PC-3 (cell line): Measurements from ENCODE around the gene ACSS2. TPM values are rescaled to one million over a fixed set of nuclear protein-coding genes. Genes with fewer than 3 reads are reported as not detected.

Experiments used
- ATAC-seq: fragments of 200-7000 bp; cut with Tn5 transposase; 2 replicates; pipeline ENCODE4 v1.9.1; 2020; ENCODE audit warnings: mild to moderate bottlenecking, moderate library complexity
- BruUV-seq: library from RNA; stranded (reverse); fragments of 400-500 nt; replicated peaks from 2 replicates; lab custom pipeline; 2021; lab: Mats Ljungman, UMichigan
- CTCF ChIA-PET: fragments of 300-600 bp; sonication (Branson Sonifier 250); formaldehyde crosslinking; loops from one replicate; lab custom pipeline; 2022; ENCODE audit warnings: antibody characterized with exemption; lab: Charles Lee
- POLR2A ChIA-PET: fragments of 300-600 bp; sonication (Branson Sonifier 250); formaldehyde crosslinking; loops from one replicate; lab custom pipeline; 2022; ENCODE audit warnings: antibody characterized with exemption; ENCODE audit not compliant: unreplicated experiment; lab: Charles Lee
- DNase-seq: peaks from one replicate; pipeline ENCODE4 v3.0.0-alpha.2; 2015
- H2AFZ ChIP-seq: fragments of 300-600 bp; sonication (generic); 2 replicates; pipeline ENCODE4 v1.6.0; 2016; ENCODE audit warnings: antibody characterized with exemption, low read length
- H3F3A ChIP-seq: fragments of 300-600 bp; sonication (generic); one replicate; pipeline ENCODE4 v1.6.0; 2017; ENCODE audit warnings: antibody characterized with exemption, low read length, control low read depth, mild to moderate bottlenecking; ENCODE audit not compliant: unreplicated experiment
- H3K27ac ChIP-seq: fragments of 300-600 bp; sonication (generic); 2 replicates; pipeline ENCODE4 v1.5.1; 2016; ENCODE audit warnings: mild to moderate bottlenecking, low read length
- H3K27me3 ChIP-seq: fragments of 300-600 bp; sonication (generic); 2 replicates; pipeline ENCODE4 v1.6.1; 2016; ENCODE audit warnings: low read length, mixed read lengths
- H3K36me3 ChIP-seq: fragments of 300-600 bp; sonication (generic); 2 replicates; pipeline ENCODE4 v1.6.1; 2016; ENCODE audit warnings: low read depth, mixed run types, low read length, mixed read lengths
- H3K4me1 ChIP-seq: fragments of 300-600 bp; sonication (generic); 2 replicates; pipeline ENCODE4 v1.5.1; 2016; ENCODE audit warnings: low read length; ENCODE audit not compliant: insufficient read depth
- H3K4me2 ChIP-seq: fragments of 300-600 bp; sonication (generic); 2 replicates; pipeline ENCODE4 v1.6.0; 2016; ENCODE audit warnings: low read length
- H3K4me3 ChIP-seq: fragments of 300-600 bp; sonication (generic); 2 replicates; pipeline ENCODE4 v1.5.1; 2016; ENCODE audit warnings: mild to moderate bottlenecking, low read length, mixed read lengths
- H3K79me2 ChIP-seq: fragments of 300-600 bp; sonication (generic); 2 replicates; pipeline ENCODE4 v1.6.1; 2017; ENCODE audit warnings: low read length, mixed read lengths
- H3K9ac ChIP-seq: fragments of 300-600 bp; sonication (generic); 2 replicates; pipeline ENCODE4 v1.6.0; 2016; ENCODE audit warnings: mild to moderate bottlenecking, low read length
- H3K9me2 ChIP-seq: fragments of 300-600 bp; sonication (generic); replicated peaks from 2 replicates; pipeline ENCODE4 v1.6.1; 2016; ENCODE audit warnings: mixed run types, low read length, mixed read lengths
- H3K9me3 ChIP-seq: fragments of 300-600 bp; sonication (generic); 2 replicates; pipeline ENCODE4 v1.6.1; 2016; ENCODE audit warnings: low read length, mixed read lengths
- H4K20me1 ChIP-seq: fragments of 300-600 bp; sonication (generic); 2 replicates; pipeline ENCODE4 v1.6.1; 2016; ENCODE audit warnings: low read length, mixed read lengths
- EZH2 ChIP-seq: fragments of 300-600 bp; sonication (generic); IDR thresholded peaks from one replicate; pipeline ENCODE4 v1.6.1; 2017; ENCODE audit warnings: antibody characterized with exemption, mild to moderate bottlenecking, low read length; ENCODE audit not compliant: unreplicated experiment
- EZH2phosphoT487 ChIP-seq: fragments of 300-600 bp; sonication (generic); IDR thresholded peaks from 2 replicates; pipeline ENCODE4 v1.6.1; 2018; ENCODE audit warnings: mild to moderate bottlenecking, antibody characterized with exemption, low read length, borderline replicate concordance
- intact Hi-C: fragments of 100-400 bp; cut with micrococcal nuclease; formaldehyde crosslinking; loops from 2 replicates; pipeline ENCODE4 v1.9.0; 2023
- total RNA-seq: library from RNA; depleted of rRNA; stranded (reverse); fragments of >200 nt; gene quantifications from 2 replicates; pipeline ENCODE4 v1.2.3, GENCODE V29; 2014; rRNA removed
- TF ChIP-seq, protein P1 (sequence below): fragments of 300-600 bp; sonication (generic); conservative IDR thresholded peaks from 2 replicates; pipeline ENCODE4 v1.5.1; 2017; ENCODE audit warnings: antibody characterized with exemption, low read depth, mild to moderate bottlenecking, low read length

ACSS2 gene
- total RNA-seq, 1 experiment from 2014 or later: 78.9 TPM

DNA sequence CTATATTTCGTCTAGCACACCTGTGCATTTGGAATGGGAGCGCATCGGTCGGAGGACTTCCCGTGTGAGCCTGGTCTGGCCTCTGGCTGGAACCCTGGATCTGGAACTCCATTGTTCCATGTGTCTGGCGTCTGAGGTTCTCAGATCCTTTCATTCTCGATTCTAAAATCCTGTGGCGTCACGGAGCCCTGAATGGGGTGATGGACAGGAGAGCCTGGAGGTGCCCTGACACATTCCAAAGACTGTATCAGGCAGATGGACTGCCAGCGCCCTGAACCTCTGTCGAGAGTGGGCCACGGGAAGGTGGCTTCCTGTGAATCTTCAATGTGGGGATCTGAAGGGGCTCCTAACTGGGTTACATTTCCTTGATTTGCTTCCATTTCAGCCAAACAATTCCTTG is 99.9 kb downstream of the ACSS2 start:
- intact Hi-C loops: no loop called here
- Histone ChIP-seq H3K4me3 (no peak overlapping the region), H3F3A (no peaks in the 10 kb centered on the region), H3K27ac (no peak overlapping the region), H3K9ac (no peak overlapping the region), H3K9me3 (no peaks in the 10 kb centered on the region), H3K4me1 (no peaks in the 10 kb centered on the region), H4K20me1 (no peaks in the 10 kb centered on the region), H2AFZ (no peak overlapping the region), H3K9me2 (no peaks in the 10 kb centered on the region), H3K4me2 (no peak overlapping the region), H3K79me2 (no peaks in the 10 kb centered on the region), H3K36me3 (no peaks in the 10 kb centered on the region), H3K27me3 (no peaks in the 10 kb centered on the region)
- no peak for DNase-seq
- ChIA-PET CTCF (no interaction called here), POLR2A (interaction anchor here (0.6 kb wide), 1 partner anchor 9 kb away, joined by 4 read pairs; no protein-coding TSS in a partner anchor)
- BruUV-seq: no TSS peak
- no peak for TF ChIP-seq EZH2phosphoT487
- TF ChIP-seq, protein P1, sequence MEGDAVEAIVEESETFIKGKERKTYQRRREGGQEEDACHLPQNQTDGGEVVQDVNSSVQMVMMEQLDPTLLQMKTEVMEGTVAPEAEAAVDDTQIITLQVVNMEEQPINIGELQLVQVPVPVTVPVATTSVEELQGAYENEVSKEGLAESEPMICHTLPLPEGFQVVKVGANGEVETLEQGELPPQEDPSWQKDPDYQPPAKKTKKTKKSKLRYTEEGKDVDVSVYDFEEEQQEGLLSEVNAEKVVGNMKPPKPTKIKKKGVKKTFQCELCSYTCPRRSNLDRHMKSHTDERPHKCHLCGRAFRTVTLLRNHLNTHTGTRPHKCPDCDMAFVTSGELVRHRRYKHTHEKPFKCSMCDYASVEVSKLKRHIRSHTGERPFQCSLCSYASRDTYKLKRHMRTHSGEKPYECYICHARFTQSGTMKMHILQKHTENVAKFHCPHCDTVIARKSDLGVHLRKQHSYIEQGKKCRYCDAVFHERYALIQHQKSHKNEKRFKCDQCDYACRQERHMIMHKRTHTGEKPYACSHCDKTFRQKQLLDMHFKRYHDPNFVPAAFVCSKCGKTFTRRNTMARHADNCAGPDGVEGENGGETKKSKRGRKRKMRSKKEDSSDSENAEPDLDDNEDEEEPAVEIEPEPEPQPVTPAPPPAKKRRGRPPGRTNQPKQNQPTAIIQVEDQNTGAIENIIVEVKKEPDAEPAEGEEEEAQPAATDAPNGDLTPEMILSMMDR: no peak
- no peak for TF ChIP-seq EZH2
- no peak for ATAC-seq

Other genes starting within 250 kb of the ACSS2 start
- 24.5 and 27.9 TPM in 2 replicates for gene PIGU, start 199.5 kb upstream of the ACSS2 start, total RNA-seq
- 2.1 and 3.3 TPM in 2 replicates for gene TP53INP2, start 172.3 kb upstream of the ACSS2 start, total RNA-seq
- gene NCOA6, start 51.0 kb upstream of the ACSS2 start, total RNA-seq: 9.8 and 10.2 TPM in 2 replicates
- gene GGT7, start 3.8 kb upstream of the ACSS2 start, total RNA-seq: 1.5 and 3.2 TPM in 2 replicates
- gene GSS, start 79.2 kb downstream of the ACSS2 start, total RNA-seq: 82.0 and 95.9 TPM in 2 replicates
- gene MYH7B, start 79.3 kb downstream of the ACSS2 start, total RNA-seq: 0.04 TPM in 1 of 2 replicates, not detected in the other
- gene TRPC4AP, start 216.2 kb downstream of the ACSS2 start, total RNA-seq: 46.9 and 52.6 TPM in 2 replicates